ENCODE data around the gene ACER1.
"Not testable (repeated sequence)": the region's sequence is repeated elsewhere in the genome, so short reads cannot be mapped to it uniquely, and the experiment has no call there.

ACER1 gene, protein sequence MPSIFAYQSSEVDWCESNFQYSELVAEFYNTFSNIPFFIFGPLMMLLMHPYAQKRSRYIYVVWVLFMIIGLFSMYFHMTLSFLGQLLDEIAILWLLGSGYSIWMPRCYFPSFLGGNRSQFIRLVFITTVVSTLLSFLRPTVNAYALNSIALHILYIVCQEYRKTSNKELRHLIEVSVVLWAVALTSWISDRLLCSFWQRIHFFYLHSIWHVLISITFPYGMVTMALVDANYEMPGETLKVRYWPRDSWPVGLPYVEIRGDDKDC

GRCh38 chr19:6333439-6333838, at the start of gene ACER1:
ACER1 (minus strand) TSS chr19:6333612; CDS start chr19:6333551, 61 bp downstream.
- DNase-seq (ENCODE audit: low read depth): no peak

GRCh38 chr19:6383188-6383587, 49.8 kb upstream of the ACER1 start:
- no peak for DNase-seq (ENCODE audit: low read depth)

DNA sequence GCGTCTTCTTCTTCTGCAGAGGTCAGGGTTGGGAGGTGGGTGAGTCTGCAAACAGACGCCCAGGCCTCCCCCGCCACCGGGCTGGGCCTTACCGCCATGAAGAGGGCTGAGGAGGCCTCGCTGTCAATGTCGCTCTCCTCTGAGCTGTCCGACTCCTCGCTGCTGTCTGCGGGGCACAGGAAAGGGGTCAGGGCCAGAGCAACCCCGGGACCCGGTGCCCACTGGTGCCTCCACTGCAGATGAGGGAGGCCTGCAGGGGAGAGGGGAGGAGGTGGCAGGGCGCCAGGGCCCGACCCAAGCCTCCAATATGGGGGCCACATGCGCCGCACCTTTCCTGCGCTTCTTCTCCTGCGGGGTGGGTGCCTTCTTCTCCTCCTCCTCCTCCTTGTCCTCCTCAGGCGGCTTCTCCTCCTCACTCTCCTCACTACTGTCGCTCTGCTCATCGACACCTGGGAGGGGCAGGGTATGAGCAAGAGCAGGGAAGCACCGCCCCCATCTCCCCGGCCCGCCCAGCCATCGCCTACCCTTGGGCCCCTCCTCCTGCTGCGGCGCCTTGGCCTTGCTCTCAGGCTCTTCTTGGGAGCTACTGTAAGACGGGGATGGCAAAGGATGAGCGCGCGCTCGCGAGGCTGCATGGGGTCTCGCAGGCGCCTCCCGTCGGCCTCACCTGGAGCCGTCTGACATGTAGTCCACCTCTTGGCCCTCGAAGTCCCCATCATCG, 47.8 kb upstream of the ACER1 start:
- no peak for DNase-seq (ENCODE audit: low read depth)

- DNase-seq (ENCODE audit: low read depth): no peak
Observed at GRCh38 chr19:6379744-6380143, 46.3 kb upstream of the ACER1 start.

- no peak for DNase-seq (ENCODE audit: low read depth)
Observed at GRCh38 chr19:6378486-6378885, 45.1 kb upstream of the ACER1 start.

GRCh38 chr19:6378041-6378440, 44.6 kb upstream of the ACER1 start:
- no peak for DNase-seq (ENCODE audit: low read depth)

- no peak for DNase-seq (ENCODE audit: low read depth)
Observed at GRCh38 chr19:6376512-6377190, 43.2 kb upstream of the ACER1 start.

GRCh38 chr19:6375411-6376010, 42.1 kb upstream of the ACER1 start, which contains the start of gene PSPN:
PSPN (minus strand) TSS chr19:6375933; CDS start chr19:6375849, 84 bp downstream.
- DNase-seq (ENCODE audit: low read depth): no peak

- no peak for DNase-seq (ENCODE audit: low read depth)
Observed at GRCh38 chr19:6374711-6375410, 41.4 kb upstream of the ACER1 start.

DNA sequence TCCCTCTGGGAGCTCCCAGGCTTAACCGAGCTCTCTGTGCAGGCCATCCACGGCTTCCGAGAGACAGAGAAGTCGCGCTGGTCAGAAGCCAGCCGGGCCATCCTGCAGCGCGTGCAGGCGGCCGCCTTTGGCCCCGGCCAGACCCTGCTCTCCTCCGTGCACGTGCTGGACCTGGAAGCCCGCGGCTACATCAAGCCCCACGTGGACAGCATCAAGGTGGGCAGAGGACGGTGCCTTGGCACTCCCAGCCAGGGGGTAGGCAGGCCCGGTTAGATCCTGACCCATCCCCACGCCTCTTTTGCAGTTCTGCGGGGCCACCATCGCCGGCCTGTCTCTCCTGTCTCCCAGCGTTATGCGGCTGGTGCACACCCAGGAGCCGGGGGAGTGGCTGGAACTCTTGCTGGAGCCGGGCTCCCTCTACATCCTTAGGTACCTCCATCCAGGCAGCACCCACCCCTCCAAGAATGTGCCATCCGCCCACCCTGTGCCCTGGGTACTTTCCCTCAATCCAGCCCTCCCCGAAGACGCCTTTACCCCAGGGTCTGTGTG, 40.8 kb upstream of the ACER1 start:
- DNase-seq (ENCODE audit: low read depth): no peak

DNA sequence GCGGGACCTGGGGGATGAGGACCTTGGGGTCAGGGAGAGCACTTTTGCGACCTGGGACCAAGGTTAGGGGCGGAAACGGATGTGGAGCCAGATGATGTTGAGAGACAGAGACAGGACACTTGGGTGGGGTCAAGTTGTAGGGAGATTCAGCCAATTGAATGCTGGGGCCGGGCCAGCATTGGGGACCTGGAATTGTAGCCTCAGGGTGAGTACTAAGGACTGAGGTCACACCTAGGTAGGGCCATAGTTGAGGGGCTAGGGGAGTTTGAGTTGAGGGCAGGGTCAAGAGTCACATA, 40.3 kb upstream of the ACER1 start:
- peak; percentile 81 for DNase-seq (ENCODE audit: low read depth)

DNA sequence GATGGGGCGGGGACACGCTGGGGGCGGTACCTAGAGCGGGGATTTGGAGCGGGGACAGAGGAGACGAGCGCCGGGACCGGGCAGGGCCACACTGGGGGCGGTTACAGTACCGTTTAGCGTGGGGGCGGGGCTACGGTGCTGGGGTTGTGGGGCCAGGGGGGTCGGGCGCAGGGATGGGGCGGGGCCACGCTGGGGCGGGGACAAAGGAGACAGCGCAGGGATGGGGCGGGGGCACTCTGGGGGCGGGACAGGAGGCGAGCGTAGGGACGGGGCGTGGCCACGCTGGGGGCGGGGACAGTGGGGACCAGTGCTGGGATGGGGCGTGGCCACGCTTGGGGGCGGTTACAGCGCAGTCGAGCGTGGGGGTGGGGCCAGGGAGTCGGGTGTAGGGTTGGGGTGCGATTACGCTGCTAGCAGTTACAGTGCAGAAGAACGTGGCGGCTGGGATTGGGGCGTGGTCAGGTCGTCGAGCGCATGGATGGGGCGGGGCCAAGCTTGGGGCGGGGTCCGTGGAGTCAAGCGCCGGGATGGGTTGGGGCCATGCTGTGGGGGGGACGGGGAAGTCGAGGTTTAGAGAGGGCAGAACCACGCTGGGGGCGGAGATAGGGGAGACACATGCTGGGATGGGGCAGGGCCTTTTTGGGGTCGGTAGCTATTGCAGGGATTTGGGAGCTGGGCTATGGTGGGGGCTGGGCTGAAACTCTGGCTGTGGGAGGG, 39.8 kb upstream of the ACER1 start:
- peak; percentile 96 for DNase-seq (ENCODE audit: low read depth)

GRCh38 chr19:6372594-6373095, 39.2 kb upstream of the ACER1 start, which contains the start of gene ALKBH7:
ALKBH7 (plus strand) TSS chr19:6372794; CDS start chr19:6372821, 27 bp downstream.
- peak; percentile 100 for DNase-seq (ENCODE audit: low read depth)

GRCh38 chr19:6364353-6364752, 30.9 kb upstream of the ACER1 start:
- no peak for DNase-seq (ENCODE audit: low read depth)

DNA sequence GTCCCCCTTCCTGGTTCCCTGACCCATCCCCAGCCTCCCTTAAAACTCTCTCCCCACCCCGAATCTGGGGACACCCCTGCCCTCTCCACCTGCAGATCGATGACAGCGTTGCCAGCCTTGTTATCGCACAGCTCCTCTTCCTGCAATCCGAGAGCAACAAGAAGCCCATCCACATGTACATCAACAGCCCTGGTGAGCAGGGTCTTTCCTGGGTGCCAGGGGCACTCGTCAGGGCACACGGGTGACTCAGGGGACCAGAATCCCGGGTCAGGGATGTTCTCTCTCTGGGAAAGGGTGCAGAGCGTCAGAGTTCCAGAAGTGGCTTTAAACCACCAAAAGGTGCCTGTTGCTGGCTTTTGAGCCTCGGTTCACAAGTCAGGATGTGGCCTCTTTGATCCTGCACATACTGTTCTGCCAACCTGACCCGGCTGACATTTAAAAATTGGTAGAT, 29.0 kb upstream of the ACER1 start:
- DNase-seq (ENCODE audit: low read depth): no peak

DNA sequence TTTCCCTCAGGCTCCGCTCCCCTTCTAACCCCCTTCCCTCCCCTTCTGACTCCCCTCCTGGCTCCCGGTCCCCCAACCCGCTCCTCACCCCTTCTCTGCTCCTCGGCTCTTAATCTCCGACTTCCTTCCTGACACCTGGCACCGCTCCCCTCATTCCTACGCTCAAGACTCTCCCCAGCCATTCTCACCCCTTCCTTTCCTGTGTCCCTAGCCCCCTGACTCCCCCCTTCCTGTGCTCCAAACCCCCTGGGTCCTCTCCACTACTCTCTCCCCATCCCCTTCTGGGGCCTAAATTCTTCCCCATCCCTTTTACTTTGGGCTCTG, 28.6 kb upstream of the ACER1 start:
- no peak for DNase-seq (ENCODE audit: low read depth)

DNA sequence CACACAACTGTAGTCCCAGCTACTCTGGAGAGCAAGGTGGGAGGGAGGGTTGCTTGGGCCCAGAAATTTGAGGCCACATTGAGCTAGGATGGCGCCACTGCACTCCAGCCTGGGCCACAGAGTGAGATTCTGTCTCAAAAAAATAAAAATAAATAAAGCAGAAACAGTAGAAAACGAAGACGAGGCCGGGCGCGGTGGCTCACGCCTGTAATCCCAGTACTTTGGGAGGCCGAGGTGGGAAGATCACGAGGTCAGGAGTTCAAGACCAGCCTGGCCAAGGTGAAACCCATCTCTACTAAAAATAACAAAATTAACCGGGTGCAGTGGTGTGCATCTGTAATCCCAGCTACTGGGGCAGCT, 27.4 kb upstream of the ACER1 start:
- not testable (repeated sequence) for DNase-seq (ENCODE audit: low read depth)

DNA sequence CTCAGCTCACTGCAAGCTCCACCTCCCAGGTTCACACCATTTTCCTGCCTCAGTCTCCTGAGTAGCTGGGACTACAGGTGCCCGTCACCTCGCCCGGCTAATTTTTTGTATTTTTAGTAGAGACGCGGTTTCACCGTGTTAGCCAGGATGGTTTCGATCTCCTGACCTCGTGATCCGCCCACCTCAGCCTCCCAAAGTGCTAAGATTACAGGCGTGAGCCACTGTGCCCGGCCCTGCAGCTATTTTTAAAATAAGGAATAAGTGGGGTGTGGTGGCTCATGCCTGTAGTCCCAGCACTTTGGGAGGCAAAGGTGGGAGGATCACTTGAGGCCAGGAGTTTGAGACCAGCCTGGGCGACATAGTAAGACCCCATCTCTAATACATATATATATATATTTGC, 27.0 kb upstream of the ACER1 start:
- not testable (repeated sequence) for DNase-seq (ENCODE audit: low read depth)

DNA sequence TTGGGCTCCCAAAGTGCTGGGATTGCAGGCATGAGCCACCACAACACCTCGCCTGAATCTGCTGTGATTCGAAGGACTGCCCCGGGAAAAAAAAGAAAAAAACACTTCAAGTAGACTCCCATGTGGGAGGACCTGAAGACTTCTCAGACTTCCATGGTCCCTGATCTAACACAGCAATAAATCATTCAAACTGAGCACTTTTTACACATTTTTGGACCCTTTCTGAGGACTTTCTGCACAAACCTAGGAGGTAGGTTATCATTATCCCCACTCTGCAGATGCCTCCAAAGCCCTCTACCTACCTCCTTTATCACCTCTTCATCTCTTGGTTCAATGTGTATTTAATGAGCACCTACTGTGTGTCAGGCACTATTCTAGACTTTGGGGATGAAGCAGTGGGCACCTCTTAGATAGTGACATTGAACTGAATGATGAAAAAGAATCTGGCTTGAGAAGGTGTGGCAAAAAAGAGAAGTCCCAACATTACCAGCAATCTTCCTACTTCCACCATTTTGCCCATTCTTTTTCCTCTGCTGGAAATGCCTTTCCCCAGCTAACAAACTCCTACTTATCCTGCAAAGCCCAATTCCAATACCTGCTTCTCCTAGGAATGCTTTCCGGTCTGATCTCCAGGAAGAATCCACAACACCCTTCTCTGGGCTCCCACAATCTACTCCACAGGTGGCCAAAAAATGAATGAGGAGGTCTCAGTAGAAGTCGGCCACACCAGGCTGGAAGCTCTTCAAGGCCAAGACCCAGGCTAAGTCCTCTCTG, 26.3 kb upstream of the ACER1 start:
- no peak for DNase-seq (ENCODE audit: low read depth)

DNA sequence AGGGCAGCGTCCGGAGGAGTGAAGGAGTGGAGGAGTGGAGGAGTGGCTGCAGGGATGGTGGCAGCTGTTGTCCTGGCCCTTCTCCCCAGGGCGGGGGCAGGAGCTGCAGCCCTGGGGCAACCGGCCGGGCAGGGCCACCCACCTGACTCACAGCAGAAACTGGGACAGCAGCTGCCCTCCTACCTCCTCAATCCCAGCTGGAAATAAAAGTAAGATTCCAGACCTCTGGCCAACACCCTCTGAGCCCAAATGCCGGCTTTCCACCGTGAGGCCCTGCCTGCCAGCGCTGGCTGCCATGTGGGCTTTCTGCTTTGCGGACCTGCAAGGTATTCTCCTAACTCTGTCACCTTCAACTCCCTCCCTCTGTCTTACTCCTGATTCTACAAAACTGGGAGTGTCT, 24.6 kb upstream of the ACER1 start:
- no peak for DNase-seq (ENCODE audit: low read depth)
